ENCODE results near the gene UBE2I.

Gene UBE2I

DNA sequence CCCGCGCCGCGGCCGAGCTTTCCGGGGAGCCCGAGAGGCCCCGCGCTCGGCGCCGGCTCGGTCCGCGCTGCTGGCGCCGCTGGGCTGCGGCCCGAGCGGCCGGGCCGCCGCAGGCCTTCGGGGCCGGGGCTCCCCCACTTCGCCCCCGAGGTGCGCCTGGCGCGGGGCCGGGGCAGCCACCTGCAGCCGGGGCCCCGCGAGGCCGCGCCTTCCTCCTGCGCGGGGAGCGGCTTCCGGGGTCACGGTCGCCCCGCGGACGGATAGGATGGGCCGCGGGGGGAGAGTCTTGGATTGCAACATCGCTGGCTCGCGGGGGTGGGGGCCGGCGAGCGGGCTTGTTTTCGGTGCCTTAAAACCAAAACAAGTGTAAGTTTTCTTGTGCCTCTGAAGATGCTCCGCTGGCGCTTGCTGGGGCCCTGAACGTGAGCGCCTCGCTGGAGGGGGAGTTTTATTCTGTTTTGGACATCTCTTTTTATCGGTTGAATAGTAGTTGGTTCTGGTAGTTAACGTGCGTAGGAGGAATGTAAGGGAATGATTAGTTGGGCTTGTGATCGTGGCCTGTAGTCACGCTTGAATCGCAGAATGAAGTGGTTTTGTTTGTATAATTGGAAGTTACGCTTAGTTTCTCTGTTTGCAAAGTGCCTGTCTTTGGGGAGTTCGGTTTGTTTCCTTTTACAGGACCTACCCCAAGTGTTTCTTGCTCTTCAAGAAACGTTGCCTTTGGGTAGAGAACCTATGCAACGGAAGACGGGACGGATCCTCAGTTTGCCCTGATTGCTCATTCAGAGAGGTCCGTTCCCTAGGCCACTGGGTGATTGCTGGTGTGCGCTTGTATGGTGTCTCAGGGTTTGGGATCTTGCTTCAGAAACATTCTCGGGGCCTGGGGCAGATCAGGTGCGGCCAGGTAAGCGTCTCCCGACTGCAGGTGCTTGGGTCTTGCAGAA is 724 bp downstream of the UBE2I start:
- in situ Hi-C loops (cut with HindIII; ENCODE audit: low sequenced_read_pairs): no loop called here
- peak overlapping the region; percentile 81 for H3K4me3 ChIP-seq (ENCODE audit: low read depth, low read length)
- peak; percentile 32 for DNase-seq (ENCODE audit: low read depth, low spot score)
- TF ChIP-seq CTCF (IDR thresholded peaks at IDR 0.05; ENCODE audit: low read depth, low read length): no peak

GRCh38 chr16:1310832-1311200 is 1.4 kb downstream of the UBE2I start:
- H3K4me3 ChIP-seq (ENCODE audit: low read depth, low read length): peak overlapping the region; percentile 81
- TF ChIP-seq CTCF (IDR thresholded peaks at IDR 0.05; ENCODE audit: low read depth, low read length): no peak
- in situ Hi-C loops (cut with HindIII; ENCODE audit: low sequenced_read_pairs): no loop called here
- DNase-seq (ENCODE audit: low read depth, low spot score): no peak

- no peak for DNase-seq (ENCODE audit: low read depth, low spot score)
- peak overlapping the region; percentile 81 for H3K4me3 ChIP-seq (ENCODE audit: low read depth, low read length)
- in situ Hi-C loops (cut with HindIII; ENCODE audit: low sequenced_read_pairs): no loop called here
- no peak for TF ChIP-seq CTCF (IDR thresholded peaks at IDR 0.05; ENCODE audit: low read depth, low read length)
Measured at GRCh38 chr16:1311212-1311737, 1.8 kb downstream of the UBE2I start.

DNA sequence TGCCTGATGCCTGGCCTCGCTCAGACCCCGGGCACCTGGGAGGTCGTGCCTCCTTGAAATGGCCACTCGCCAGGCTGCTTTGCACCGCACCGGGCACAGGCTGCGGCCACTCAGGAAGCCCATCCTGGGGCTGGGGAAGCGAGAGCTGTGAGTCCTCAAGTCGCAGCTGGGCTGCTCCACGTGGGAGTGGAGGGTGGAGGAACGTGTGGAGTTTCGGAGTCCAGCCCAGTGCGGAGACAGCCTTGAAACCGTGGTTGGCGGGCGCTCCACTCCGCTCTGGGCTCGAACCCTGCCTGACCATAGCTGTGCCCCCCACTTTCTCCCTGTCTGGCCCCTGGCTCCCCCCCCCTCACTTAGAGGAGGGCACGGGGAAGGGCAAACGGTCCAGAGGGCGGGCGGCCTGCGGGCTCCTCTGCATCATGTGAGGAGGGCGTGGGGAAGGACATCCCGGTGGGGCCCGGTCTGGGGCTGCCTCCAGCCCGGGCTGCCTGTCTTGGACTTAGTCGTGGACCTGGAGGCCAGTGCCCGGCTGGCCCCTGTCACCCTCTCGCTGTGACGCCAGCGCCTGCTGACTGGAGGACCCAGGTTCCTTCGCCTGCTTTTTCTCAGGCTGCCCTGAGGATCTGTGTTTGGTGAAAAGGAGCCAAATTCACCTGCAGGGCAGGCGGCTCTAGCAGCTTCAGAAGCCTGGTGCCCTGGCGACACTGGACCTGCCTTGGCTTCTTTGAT is 2.5 kb downstream of the UBE2I start:
- in situ Hi-C loops (cut with HindIII; ENCODE audit: low sequenced_read_pairs): no loop called here
- H3K4me3 ChIP-seq (ENCODE audit: low read depth, low read length): peak overlapping the region; percentile 81
- DNase-seq (ENCODE audit: low read depth, low spot score): no peak
- no peak for TF ChIP-seq CTCF (IDR thresholded peaks at IDR 0.05; ENCODE audit: low read depth, low read length)

- no peak for TF ChIP-seq CTCF (IDR thresholded peaks at IDR 0.05; ENCODE audit: low read depth, low read length)
- no peak for DNase-seq (ENCODE audit: low read depth, low spot score)
- in situ Hi-C loops (cut with HindIII; ENCODE audit: low sequenced_read_pairs): no loop called here
- no peak overlapping the region for H3K4me3 ChIP-seq (ENCODE audit: low read depth, low read length)
Measured at GRCh38 chr16:1312467-1312816, 3.0 kb downstream of the UBE2I start.

DNA sequence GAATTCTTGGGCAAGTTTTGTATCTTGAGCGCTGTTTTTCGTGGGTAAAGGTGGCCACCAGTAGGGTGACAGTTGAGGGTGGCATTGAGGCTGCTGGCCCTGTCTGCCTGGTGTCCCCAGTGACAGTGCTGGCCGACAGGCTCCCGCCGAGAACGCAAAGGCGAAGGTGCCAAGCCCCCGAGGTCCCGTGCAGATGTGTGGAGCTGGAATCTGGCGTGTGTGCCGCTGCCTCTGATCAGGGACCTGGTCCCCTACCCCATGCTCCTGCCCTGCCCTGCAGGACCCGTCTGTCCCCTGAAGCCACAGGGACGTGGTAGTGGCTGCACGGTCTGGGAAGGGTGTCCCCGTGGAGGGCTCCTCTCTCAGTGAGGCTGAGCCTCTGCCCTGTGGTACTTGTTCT is 3.5 kb downstream of the UBE2I start:
- no peak for DNase-seq (ENCODE audit: low read depth, low spot score)
- no peak for TF ChIP-seq CTCF (IDR thresholded peaks at IDR 0.05; ENCODE audit: low read depth, low read length)
- no peak overlapping the region for H3K4me3 ChIP-seq (ENCODE audit: low read depth, low read length)
- in situ Hi-C loops (cut with HindIII; ENCODE audit: low sequenced_read_pairs): no loop called here
